GM18511 (cell line): Measurements from ENCODE around the gene CCDC182.

Source experiments
- ATAC-seq: cut with Tn5 transposase; IDR thresholded peaks from one replicate; pipeline ENCODE4 v1.9.1; 2021; ENCODE audit warnings: mild to moderate bottlenecking, moderate library complexity; ENCODE audit not compliant: unreplicated experiment

CCDC182 gene

GRCh38 chr17:57701124-57701523 lies 44.0 kb downstream of the CCDC182 start:
- no peak for ATAC-seq

GRCh38 chr17:57699751-57700219 lies 45.3 kb downstream of the CCDC182 start:
- ATAC-seq, result no peak

- no peak for ATAC-seq
Measured at GRCh38 chr17:57697891-57698711, 47.0 kb downstream of the CCDC182 start.

- no peak for ATAC-seq
Measured at GRCh38 chr17:57697197-57697596, 47.9 kb downstream of the CCDC182 start.

- ATAC-seq, result no peak
Measured at GRCh38 chr17:57696050-57696449, 49.0 kb downstream of the CCDC182 start.
